Stimulated activated naive CD8-positive, alpha-beta T cell treated with anti-CD3 and anti-CD28 coated beads, Interleukin-15, Interleukin-2, amounts not matched to agents 100 U/mL and 50 U/mL, for 24 hours (primary cell): Measurements from ENCODE around the gene CRAT.

Experiments
- ATAC-seq: fragments of 150-1000 bp; cut with Tn5 transposase; one replicate; pipeline ENCODE4 v1.10.0; 2021
- DNase-seq: peaks from one replicate; pipeline ENCODE4 v3.0.0; 2021

The CRAT gene

DNA sequence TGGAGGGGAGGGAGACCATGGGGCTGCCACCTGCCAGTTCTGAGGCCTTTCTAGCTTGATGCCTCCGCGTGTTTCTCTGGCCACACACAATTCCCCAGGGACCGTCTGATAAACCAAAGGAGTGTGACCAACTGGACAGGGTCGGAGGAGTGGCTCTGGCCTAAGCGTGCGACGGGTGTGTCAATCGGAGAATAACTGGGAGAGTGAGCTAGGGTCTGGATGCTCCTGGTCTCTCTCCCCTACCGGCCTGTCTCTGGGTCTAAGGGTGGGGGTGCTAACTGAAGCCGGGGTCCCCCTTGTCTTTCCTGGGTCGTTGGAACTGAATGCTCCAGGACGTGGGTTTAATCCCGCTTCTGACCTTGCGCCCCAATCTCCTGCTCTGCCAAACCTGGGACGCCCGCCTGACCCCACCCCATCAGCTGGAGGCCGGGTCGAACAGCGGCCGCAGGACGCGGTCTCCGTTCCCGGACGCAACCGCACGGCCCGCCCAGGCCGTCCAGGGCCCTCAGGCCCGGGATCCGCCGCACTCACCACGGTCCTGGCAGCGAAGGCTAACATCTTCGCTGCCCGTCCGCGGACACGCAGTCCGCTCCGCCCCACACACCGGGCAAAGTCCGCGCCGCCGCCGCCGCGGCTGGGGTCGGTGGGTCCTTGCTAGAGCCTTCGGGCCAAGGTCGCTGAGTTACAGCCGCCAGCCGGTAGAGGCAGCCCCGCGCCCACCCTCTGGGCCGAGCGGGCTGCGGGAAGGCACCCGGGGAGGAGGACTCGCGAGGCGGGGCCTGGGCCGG, 447 bp downstream of the CRAT start:
- ATAC-seq (no peak), DNase-seq (no peak)

DNA sequence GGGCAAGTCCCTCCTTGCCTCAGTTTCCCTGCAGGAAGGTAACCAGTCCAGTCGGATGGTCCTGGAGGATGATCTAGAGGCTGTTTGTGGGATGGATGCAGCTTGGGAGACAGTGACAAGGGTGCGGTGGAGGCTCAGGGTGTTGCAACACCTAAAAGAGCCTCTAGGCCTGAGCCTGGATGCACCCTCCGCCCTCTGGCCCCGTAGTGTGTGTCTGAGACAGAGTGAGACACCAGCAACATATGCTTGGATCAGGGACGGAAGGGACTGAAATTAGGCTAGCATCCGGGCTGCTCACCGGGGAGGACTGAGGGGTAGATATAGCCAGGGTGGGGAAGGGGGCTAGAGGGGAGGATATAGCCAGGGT, 1.1 kb downstream of the CRAT start:
- DNase-seq (peak; percentile 31), ATAC-seq (no peak)

DNA sequence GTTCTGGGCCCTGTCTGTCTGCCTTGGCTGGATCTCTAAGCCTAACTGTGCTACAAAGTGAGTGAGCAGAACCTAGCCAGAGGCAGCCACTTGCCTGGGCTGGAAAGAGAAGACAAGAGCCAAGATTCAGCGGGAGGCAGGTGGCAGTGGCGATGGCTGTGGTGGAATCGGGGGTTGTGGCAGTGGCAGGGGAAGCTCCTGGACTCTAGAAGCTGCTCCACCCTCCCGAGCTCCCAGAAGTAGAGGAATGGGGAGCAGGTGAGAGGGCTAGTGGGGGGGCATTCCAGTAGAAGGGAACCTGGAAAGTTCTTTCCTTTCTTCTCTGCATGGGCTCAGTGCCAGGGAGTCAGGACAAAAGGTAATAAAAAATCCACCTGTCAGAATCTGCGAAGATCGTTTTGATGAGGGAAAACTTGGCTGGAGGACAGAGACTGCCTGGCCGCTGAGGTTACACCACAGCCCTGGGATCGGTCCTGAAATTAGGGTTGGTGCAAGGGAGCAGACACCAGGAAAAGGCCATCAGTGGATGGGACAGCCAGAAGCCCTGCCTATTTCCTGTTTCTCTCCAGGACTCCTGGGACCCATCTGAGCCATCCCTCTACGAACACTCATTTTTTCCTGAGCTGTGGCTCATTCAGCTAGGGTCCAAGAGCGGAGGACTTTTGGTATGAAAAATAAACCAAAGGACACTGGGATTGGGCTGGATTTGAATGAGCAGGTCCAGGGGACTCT, 1.6 kb downstream of the CRAT start:
- no peak for DNase-seq
- no peak for ATAC-seq

DNA sequence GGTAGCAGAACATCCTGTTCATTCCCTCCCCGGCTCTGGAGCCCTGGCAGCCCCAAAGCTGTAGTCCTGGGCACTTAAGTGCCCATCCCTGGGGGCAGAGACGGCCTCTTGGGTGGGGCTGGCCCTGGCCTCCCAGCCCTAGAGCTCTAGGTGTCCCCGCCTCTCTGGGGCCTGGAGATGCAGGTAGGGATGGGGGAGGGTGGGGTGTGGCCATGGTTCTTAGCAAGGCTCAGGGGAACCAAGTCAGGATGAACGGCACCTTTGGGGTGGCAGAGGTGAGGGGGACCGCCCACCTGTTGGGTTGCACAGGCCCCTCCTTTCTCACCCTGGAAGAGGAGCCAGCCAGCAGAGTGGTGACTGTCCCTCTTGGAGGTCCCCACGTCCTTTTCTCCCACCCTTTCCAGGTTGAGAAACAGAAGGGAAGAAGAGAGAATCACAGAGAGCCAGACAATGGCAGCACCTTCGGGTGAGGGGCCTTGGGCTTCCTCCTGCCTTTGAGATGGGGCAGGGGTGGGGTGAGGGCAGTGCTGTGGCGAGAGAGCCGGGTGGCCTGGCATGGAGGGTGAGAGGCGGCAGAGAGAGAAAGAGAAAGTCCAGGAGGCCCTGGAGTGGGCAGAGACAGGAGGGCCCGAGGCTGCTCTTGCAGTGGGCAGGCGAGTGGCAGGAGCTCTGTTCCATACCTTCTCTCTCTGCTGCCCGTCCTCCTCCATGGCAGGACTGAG, 2.3 kb downstream of the CRAT start:
- DNase-seq: no peak
- ATAC-seq: no peak

DNA sequence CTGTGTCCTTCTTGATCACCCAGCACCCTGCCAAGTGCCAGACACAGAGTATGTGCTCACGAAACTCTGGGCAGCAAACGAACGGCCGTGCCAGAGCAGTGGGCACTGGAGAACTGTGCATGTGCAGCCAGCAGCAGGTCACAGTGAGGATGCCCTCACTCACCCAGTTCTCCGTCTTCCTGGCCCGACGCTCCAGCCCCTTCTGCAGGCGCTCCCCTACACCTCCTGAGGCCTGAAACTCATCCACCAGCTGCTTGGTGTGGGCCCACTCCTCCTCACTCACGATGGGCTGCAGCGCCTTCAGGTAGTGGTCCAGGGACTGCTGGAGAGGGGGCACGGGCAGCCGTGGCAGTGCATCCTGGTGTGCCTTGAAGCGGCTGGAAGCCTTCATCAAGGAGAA, 2.9 kb downstream of the CRAT start:
- ATAC-seq: no peak
- DNase-seq: no peak

DNA sequence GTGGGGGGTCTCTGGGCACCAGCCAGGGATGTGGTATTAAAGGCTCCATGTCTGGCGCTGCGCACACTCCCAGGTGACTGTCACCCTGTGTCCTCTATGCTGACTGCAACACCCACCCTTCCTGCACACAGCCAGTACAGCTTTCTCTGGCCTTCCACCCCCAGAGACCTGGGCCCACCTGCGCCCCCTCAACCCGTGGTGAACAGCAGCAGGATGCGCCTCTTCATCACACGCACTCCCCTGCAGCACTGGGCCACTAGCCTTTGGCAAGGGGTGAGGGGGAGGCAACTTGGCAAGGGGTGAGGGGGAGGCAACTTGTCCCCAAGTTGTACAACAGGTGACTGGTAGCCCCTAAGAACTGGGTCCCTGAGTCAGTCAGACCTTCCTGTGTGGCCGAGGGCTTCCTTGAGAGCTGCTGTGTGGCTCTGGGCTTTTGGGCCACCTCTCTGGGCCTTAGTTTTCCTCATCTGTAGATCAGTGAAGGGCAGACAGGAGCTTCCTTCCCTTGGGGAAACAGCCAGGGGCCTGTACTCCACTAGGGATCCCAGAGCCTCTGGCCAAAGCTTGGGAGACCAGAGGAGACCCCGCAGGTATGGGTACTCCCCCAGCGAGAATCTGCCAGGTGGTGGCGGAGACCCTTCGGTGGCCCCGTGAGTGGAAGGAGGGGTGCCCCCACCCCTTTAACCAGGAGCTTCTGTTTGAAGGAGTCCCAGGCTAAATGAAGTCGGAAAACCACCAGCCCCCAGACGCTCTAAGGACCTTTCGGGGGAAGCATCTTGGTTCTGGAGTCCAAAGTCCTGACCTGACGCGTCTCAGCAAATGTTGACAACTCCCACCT, 4.5 kb downstream of the CRAT start:
- DNase-seq (no peak), ATAC-seq (no peak)

DNA sequence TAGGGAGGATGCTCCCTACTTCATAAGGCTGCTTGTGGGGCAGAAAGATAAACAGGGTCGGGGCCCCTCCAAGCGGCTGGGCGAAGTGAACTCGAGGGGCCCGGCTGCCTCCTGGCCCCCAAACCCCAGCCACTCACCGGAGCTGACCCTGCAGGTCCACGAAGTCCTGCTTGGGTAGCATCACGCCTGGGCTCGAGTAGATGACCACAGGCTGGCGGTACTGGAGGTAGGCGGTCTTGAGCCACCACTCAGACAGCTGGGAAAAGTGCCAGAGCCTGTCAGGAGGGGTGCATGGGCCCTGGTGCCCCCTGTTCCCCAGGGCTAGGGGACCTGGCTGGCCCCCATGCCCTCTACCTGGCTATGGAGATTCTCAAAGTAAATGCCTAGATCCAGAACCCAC, 6.5 kb downstream of the CRAT start:
- DNase-seq (no peak), ATAC-seq (no peak)

DNA sequence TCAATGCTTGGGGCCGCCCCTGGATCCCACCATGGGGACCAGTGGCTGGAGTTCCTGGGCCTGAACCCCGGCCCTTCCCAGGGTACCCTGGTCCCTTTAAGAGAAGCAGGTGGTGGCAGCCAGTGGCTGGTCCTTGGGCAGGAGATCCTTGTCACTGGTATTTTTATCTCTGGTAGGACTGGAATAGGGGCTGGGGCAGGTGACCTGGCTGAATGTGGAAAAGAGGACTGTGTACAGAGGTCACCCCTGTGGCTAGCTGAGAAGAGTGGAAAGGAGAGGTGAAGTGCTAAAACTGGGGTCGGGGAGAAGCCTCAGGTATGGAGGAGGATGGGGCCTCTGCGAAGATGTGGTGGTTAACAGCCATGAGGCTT, 7.0 kb downstream of the CRAT start:
- ATAC-seq: no peak

DNA sequence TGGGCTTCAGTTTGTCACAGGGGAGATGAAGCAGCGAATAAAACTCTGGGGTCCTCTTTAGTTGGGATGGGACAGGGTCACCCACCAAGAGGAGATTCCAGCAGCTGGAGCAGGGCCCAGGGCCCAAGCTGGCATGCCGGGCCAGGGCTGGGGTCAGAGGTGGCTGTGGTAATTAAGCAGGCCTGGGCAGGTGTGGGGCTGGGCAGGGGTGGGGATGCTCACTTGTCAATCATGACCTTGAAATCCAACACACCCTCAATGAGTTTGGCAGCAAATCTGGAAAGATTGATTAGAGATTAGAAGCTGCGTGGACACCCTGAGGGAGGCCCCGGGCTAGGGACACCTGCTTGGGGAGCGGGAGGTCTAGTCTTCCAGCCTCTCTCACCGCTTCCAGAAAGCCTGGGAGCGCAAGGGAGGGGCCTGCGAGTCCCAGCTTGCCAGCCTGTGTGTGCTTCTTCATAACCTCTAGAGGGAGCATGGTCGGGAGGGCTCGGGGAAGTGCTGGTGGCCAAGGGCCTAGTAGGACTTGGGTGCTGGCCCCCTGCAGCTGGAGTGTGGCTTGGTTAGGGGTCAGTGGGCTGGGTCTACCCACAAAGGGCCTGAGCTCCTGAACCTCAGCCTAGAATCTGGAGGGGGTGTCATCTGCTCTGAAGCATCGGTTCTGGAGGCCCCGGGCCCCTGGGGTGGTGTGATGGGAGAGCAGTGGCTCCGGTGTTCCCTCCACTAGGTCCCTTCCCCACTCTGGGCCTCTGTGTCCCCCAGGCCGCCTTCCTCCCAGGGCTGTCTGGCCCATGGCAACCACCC, 7.6 kb downstream of the CRAT start:
- peak; percentile 30 for DNase-seq
- ATAC-seq: no peak

More for the DNA sequence above, 7.0 kb downstream of the CRAT start:
- no peak for DNase-seq

DNA sequence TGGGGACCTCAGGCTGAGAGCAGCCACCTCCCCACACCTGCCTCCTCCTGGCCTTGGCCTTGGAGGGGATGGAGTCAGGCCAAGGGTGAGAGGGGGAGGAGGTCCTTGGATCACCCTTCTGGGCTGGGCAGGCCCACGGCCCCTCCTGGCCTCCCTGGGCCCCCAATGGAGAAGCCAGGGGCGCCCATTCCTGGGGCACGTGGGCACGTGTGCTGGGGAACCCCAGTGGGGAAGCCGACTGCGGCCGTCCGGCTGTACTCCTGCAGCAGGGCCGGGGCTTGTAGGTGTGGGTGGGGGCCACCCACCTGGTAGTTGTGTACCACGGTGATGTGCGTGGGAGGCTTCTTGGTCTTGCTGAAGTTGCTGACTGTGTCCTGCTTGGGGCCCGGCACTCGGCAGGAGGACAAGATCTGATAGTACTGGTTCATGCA, 8.5 kb downstream of the CRAT start:
- no peak for ATAC-seq
- no peak for DNase-seq

DNA sequence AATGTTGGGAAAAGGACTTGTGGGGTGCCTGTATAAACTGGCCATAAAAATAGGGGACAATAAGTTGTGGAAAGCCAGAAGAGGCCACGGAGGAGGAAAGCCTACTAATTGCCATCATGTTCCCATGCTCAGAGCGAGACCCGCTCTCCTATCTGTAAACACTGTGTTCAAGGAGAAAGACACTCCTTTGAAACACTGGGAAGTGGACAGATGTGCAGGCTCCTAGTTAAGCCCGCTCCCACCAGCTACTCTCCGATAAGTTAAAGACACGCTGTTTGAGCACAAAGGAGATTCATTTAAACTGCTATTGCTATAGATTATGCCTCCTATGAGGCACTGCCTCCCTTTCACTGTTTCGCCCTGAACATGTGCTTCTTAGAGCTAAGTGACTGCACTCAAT, 9.3 kb downstream of the CRAT start:
- DNase-seq (no peak), ATAC-seq (no peak)

DNA sequence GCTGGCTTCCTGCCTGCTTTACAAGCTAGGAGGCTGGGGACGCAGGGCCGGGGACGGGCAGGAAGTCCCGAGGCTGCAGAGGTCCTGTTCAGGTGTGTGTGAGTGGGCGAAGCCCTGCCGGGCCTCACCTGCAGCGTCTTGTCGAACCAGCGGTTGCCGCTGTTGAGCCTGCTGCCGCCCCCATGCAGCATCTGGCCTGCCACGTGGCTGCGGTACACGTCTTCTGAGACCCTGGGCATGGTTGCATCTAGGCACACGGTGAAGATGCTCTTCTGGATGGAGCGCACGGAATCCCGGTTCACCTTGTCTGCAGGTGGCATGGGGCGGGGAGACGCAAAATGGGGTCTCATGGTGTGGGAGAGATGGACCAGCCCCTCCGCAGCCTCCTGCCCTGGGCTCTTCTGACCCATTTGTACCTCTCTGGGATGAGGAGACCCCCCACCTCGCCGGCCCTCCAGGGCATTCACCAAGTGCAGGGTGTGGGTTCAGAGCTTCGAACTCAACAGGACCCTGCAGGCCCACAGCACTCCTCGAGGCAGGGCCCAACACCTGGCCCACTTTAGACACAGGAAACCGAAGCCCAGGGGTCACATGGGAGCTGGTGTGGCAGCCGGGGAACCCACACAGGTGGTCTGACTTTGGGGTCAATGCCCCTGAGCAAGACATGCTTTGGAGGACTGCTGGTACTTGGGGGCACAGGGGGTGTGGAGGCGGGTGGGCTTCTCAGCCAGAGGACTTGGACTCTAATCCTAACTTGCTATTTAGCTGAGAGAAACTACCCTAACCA, 10.0 kb downstream of the CRAT start:
- ATAC-seq (no peak), DNase-seq (no peak)

DNA sequence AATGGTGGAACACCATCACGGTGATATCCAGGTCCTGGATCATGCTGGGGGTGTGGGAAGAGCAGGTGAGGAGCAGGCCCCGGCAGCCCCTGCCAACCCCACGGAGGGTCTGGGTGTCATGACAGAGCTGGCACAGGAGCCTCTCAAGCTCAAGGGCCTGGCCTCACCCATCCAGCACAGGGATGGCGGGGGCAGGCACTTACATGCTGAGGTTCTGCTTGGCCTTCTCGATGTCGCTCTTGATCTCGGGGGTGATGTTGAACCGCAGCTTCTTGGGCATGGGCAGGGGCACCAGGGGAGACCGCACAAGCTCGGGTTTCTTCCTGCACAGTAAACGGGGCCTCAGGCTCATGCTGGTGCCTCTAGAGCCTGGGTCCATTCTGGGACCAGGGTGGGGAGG, 12.3 kb downstream of the CRAT start:
- DNase-seq (no peak), ATAC-seq (no peak)

DNA sequence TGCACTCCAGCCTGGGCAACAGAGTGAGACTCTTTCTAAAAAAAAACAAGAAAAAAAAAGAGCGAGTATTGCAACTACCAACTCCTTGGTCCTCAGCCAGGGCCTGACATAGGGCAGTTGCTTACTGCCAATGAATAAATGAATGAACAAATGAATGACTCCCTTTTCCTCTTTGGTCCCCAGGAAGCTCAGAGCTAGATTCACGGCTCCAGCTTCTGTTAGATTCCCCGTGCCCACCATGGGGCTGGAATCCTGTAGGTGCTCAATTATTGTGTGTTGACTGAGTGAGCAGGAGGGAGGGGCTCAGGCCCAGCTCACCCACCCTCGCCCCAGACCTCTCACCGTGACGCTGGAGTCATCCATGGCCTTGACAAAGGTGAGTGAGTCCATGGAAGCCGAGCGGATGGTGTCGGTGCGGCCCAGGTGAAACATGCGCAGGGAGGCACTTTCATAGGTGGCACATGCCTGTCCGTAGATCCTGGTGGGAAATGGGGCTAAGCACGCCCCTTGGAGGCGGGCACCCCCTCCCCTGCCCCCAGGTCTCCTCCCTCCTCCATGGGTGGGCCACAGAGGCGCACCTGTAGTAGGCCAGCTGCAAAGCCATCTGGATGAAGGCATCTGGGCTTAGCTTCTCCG, 12.8 kb downstream of the CRAT start:
- no peak for DNase-seq
- ATAC-seq: no peak

DNA sequence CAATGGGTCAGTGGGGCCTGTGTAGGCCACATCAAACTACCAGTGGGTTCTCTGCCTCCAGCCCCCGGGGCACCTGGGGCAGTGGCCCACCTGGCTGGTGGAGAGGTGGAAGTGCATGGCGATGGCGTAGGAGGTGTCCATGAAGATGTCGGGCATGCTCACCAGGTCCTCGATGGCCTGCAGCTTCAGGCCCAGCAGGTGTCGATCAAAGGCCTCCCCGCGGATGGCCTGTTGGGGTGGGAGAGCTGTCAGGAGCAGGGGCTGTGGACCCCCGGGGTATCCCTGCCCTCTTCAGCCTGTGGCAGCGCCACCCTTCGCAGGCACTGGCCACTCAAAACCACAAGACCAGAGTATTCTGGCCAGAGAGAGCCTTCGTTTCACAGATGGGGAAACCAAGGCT, 14.7 kb downstream of the CRAT start:
- DNase-seq: no peak
- no peak for ATAC-seq

DNA sequence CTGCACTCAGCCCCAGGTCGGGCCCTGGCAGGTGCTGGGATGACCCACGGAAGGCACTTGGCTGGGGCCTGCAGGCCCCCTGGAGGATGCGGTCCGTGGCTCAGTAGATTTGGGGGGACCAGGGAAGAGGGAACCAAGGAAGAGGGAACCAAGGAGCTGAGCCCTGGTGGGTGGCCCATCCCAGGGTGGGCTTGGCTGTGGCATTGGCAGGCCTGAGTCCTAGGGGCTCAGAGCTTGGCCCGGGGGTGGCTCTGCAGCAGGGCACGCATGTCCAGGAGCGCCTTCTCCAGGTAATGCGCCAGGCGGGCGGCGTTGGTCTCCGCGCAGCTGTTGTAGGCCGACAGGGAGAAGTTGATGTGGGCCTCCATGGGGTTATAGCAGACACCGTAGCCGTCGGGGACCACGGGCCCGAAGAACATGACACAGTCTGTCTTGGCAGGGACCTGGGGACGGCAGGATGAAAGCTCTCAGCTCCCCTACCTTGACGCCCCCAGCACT, 15.4 kb downstream of the CRAT start:
- no peak for ATAC-seq
- DNase-seq: no peak

DNA sequence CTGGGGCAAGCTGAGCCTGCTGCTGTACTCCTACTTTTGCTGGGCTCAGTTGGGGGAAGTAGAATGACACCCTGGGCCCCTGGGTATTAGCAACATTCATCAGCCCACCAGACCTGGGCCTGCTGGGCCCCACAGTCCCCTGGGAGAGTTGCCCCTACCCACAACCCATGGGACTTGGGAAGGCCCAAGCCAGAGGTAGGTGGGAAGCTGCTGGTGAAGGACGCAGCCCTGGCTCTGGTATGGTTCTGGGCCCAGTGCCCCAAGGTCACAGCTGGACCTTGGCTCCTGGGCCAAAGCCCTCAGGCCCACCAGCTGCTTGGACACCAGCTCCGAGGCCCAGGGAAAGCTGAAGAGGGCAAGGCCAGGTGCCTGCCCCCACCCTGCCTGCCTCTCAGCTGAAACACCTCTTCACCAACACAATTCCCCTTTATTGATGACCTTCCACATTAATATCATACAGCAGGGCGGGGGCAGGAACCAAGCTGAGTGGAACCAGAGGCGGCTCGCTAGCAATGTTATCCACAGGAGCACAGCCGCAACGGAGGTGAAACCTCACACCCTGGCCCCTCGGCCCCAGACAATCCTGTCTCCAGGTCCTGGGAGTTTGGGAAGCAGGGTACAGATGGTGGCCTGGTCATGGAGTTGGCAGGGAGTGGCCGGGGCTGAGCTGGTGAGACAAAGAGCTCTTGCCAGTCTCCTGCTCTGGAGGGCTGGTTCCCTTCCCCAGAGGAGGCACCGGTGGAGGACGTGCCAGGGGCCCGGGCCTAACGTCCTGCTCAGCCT, 16.0 kb downstream of the CRAT start:
- no peak for DNase-seq
- ATAC-seq: no peak

DNA sequence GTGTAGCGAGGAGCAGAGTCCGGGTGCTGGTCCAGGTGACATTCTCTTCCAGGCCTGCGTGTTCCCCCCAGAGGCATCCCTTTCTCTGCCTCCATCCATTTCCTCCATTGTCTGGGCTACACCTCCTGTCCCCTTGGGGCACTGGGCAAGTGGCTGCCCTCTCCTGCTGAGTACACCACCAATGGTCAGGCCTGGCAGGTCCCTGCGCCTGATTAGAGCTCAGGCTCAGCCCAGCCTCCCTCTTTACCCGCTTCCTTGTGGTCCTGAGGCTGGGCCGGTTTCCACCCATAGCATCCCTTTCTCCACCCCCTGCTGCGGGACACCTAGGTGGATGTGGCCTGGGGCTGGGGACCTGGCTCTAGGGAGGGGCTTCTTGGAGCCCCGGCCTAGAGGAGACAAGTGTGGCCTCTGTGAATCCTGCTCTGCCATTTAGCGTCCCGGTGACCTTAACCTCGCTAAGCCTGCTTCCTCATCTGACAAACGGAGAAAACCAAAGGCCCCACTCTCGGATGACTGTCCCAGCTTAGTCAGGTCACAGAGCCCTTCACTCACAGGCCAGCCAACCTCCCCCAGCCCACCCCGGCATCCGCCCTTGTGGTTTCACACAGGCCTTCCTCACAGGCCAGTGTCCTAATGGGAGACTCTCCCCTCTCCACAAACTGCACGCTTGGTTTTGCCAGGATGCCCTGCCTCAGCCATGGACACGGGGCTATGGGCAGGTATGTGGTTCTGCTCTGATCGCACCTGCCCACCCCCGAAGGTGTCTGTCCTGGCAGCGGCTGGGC, 16.8 kb downstream of the CRAT start:
- no peak for DNase-seq
- no peak for ATAC-seq
